Activated CD8-positive, alpha-beta memory T cell treated with anti-CD3 and anti-CD28 coated beads for 4 hours (primary cell): Measurements from ENCODE around the gene PAGR1.
"Not testable (repeated sequence)": the region's sequence is repeated elsewhere in the genome, so short reads cannot be mapped to it uniquely, and the experiment has no call there.

Experiments
- DNase-seq, 2 donors: peaks; one replicate each; pipeline ENCODE4 v3.0.0-alpha.2; 2020; ENCODE audit warnings: low read depth in 2 of 2

The PAGR1 gene

GRCh38 chr16:29811896-29812665 lies 3.9 kb upstream of the PAGR1 start, which contains the start of gene PRRT2:
Gene PRRT2 (plus strand): TSS chr16:29812193. CDS start chr16:29813055, 862 bp downstream.
- DNase-seq = no peak

- no peak for DNase-seq
These were observed 3.0 kb upstream of the PAGR1 start for GRCh38 chr16:29812754-29813643.

GRCh38 chr16:29813644-29814562 lies 2.0 kb upstream of the PAGR1 start:
- DNase-seq = no peak

- DNase-seq = no peak
These were observed 1.4 kb upstream of the PAGR1 start for GRCh38 chr16:29814592-29814991.

- no peak for DNase-seq
These were observed 775 bp upstream of the PAGR1 start for GRCh38 chr16:29815032-29815721.

DNA sequence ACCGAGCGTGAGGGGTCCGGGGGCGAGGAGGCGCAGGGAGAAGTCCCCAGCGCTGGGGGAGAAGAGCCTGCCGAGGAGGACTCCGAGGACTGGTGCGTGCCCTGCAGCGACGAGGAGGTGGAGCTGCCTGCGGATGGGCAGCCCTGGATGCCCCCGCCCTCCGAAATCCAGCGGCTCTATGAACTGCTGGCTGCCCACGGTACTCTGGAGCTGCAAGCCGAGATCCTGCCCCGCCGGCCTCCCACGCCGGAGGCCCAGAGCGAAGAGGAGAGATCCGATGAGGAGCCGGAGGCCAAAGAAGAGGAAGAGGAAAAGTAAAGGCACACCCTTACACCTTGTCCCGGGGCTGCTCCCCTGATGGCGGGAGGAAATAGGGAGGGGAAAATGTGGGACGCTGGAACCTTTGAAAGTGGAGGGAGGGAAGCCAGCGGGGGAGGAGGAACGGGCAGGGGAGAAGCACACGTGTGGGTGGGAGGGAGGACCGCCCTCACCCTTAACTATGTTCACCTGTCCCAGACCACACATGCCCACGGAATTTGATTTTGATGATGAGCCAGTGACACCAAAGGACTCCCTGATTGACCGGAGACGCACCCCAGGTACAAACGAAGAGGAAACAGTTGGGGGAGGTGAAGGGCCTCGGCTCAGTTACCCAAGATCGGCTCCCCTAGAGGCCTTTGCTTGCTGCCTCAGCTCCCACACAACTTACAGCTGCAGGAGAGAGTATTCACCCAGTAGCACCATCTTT lies 916 bp downstream of the PAGR1 start:
- DNase-seq = no peak

GRCh38 chr16:29818082-29818481 lies 2.1 kb downstream of the PAGR1 start:
- no peak for DNase-seq

DNA sequence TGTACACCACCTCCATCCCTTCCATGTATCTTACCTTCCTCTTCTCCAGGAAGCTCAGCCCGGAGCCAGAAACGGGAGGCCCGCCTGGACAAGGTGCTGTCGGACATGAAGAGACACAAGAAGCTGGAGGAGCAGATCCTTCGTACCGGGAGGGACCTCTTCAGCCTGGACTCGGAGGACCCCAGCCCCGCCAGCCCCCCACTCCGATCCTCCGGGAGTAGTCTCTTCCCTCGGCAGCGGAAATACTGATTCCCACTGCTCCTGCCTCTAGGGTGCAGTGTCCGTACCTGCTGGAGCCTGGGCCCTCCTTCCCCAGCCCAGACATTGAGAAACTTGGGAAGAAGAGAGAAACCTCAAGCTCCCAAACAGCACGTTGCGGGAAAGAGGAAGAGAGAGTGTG lies 3.6 kb downstream of the PAGR1 start:
- no peak for DNase-seq

GRCh38 chr16:29820271-29820701 lies 4.3 kb downstream of the PAGR1 start, which contains the start of gene MVP:
Gene MVP (plus strand): TSS chr16:29820462. CDS start chr16:29830550, 10,088 bp downstream.
- DNase-seq = no peak

GRCh38 chr16:29820730-29821642 lies 5.0 kb downstream of the PAGR1 start:
- no peak for DNase-seq

DNA sequence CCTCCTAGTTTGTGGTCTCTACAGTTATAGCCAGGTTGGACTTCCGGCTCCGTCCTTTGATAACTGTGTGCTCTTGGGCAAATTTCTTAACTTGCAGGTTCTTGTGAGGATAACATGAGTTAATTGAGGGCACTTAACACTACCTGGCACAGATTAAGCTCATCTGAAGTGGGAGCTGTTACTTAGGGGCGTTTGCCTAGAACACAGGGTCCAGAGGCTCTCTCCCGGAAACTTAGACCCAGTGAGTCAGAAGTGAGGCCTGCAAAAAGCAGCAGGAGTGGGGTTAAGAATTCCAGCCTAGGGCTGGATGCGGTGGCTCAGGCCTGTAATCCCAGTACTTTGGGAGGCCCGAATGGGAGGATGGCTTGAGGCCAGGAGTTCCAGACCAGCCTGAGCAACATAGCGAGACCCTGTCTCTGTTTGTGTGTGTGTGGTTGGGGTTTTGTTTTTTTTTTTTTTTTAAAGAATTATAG lies 5.7 kb downstream of the PAGR1 start:
- no peak for DNase-seq

GRCh38 chr16:29824589-29825144 lies 8.7 kb downstream of the PAGR1 start:
- no peak for DNase-seq

DNA sequence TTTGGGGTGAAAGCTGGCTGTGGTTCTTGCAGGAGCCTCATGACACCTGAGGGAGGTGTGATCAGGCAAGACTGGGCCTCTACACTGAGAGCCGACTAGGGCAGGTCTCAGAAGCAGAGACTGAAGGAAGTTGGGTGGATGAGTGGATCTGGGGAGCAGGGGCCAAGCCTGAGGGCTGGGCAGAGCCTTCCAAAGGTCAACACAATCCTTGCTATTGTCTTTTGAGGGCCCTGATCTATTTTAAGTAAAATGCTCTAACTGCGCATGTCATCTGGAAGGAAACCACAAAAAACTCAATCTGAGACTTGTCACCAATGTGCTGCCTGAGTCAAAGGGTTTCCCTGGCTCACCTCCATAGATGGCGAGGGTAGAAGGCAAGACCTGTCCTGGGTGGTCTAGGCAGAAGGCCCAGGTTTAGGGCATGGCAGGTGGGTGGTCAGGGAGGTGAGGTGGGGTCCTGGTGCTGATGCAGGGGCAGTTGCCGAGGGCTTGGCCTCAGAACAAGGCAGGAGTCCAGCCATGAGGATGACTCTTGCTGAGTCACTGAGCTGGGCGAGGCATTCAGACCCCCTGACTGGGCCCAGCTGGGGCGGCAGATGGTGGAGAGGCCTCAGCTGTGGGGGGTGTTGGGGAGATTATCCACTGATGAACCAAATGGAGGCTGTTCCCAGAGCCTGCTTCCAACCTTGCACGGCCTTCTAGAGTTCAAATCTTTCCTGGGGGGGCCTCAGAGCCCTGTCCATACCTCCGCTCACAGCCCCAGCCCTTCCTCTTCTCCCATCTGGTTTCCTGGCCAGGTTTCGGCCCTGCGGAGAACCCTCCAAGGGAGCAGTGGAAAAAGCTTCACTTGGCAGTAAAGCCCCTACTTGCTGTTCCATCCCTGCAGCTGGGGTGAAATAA lies 9.4 kb downstream of the PAGR1 start:
- no peak for DNase-seq

GRCh38 chr16:29826342-29826695 lies 10.4 kb downstream of the PAGR1 start:
- DNase-seq = no peak

- DNase-seq = no peak
These were observed 14.8 kb downstream of the PAGR1 start for GRCh38 chr16:29830774-29831173.

- DNase-seq = no peak
These were observed 15.5 kb downstream of the PAGR1 start for GRCh38 chr16:29831490-29831889.

DNA sequence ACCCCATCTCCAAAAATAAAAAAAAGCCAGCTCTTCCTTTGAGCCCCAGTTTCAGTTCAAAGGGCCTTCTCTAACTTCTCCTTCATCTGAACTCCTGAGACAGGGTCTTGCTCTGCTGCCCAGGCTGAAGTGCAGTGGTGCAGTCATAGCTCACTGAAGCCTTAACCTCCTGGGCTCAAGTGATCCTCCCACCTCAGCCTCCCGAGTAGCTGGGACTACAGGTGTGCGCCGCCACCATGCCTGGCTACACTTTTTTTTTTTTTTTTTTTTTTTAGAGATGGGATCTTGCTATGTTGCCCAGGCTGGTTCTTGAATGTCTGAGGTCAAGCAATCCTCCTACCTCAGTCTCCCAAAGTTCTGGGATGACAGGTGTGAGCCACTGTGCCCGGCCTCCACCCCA lies 17.3 kb downstream of the PAGR1 start:
- not testable (repeated sequence) for DNase-seq

- no peak for DNase-seq
These were observed 18.1 kb downstream of the PAGR1 start for GRCh38 chr16:29834079-29834478.
